Measurements from ENCODE around the gene ACSL5. TPM values are rescaled to one million over a fixed set of nuclear protein-coding genes. Genes with fewer than 3 reads are reported as not detected.
"Not testable (repeated sequence)": the region's sequence is repeated elsewhere in the genome, so short reads cannot be mapped to it uniquely, and the experiment has no call there.

ACSL5 gene
- total RNA-seq, 1 experiment from 2014 or later = 0.26 TPM

- no peak for DNase-seq (ENCODE audit: low read depth, low spot score)
- in situ Hi-C loops (cut with HindIII; ENCODE audit: low pct_unique_long_range_greater_than_20kb, low sequenced_read_pairs) = no loop called here
Measured at GRCh38 chr10:112369495-112370423, 4.2 kb upstream of the ACSL5 start.

- in situ Hi-C loops (cut with HindIII; ENCODE audit: low pct_unique_long_range_greater_than_20kb, low sequenced_read_pairs) = no loop called here
- no peak for DNase-seq (ENCODE audit: low read depth, low spot score)
Measured at GRCh38 chr10:112370424-112370819, 3.5 kb upstream of the ACSL5 start.

GRCh38 chr10:112371326-112371725, 2.6 kb upstream of the ACSL5 start:
- DNase-seq (ENCODE audit: low read depth, low spot score); in situ Hi-C loops (cut with HindIII; ENCODE audit: low pct_unique_long_range_greater_than_20kb, low sequenced_read_pairs): not testable (repeated sequence)

GRCh38 chr10:112372182-112372810, 1.6 kb upstream of the ACSL5 start:
- DNase-seq (ENCODE audit: low read depth, low spot score); in situ Hi-C loops (cut with HindIII; ENCODE audit: low pct_unique_long_range_greater_than_20kb, low sequenced_read_pairs): not testable (repeated sequence)

GRCh38 chr10:112374724-112375541, 1.0 kb downstream of the ACSL5 start:
- DNase-seq (ENCODE audit: low read depth, low spot score) = no peak
- in situ Hi-C loops (cut with HindIII; ENCODE audit: low pct_unique_long_range_greater_than_20kb, low sequenced_read_pairs) = no loop called here

- no peak for DNase-seq (ENCODE audit: low read depth, low spot score)
- in situ Hi-C loops (cut with HindIII; ENCODE audit: low pct_unique_long_range_greater_than_20kb, low sequenced_read_pairs) = no loop called here
Measured at GRCh38 chr10:112375721-112376395, 1.9 kb downstream of the ACSL5 start.

GRCh38 chr10:112376396-112376790, 2.5 kb downstream of the ACSL5 start:
- DNase-seq (ENCODE audit: low read depth, low spot score) = no peak
- in situ Hi-C loops (cut with HindIII; ENCODE audit: low pct_unique_long_range_greater_than_20kb, low sequenced_read_pairs) = no loop called here

GRCh38 chr10:112377116-112377515, 3.2 kb downstream of the ACSL5 start:
- DNase-seq (ENCODE audit: low read depth, low spot score); in situ Hi-C loops (cut with HindIII; ENCODE audit: low pct_unique_long_range_greater_than_20kb, low sequenced_read_pairs): not testable (repeated sequence)

- DNase-seq (ENCODE audit: low read depth, low spot score) = no peak
- in situ Hi-C loops (cut with HindIII; ENCODE audit: low pct_unique_long_range_greater_than_20kb, low sequenced_read_pairs) = no loop called here
Measured at GRCh38 chr10:112379635-112380296, 5.8 kb downstream of the ACSL5 start.

GRCh38 chr10:112382515-112383235, 8.8 kb downstream of the ACSL5 start:
- DNase-seq (ENCODE audit: low read depth, low spot score) = no peak
- in situ Hi-C loops (cut with HindIII; ENCODE audit: low pct_unique_long_range_greater_than_20kb, low sequenced_read_pairs) = no loop called here

- in situ Hi-C loops (cut with HindIII; ENCODE audit: low pct_unique_long_range_greater_than_20kb, low sequenced_read_pairs) = no loop called here
- peak; percentile 6 for DNase-seq (ENCODE audit: low read depth, low spot score)
Measured at GRCh38 chr10:112383325-112383724, 9.4 kb downstream of the ACSL5 start.

GRCh38 chr10:112384141-112384540, 10.2 kb downstream of the ACSL5 start:
- in situ Hi-C loops (cut with HindIII; ENCODE audit: low pct_unique_long_range_greater_than_20kb, low sequenced_read_pairs) = no loop called here
- no peak for DNase-seq (ENCODE audit: low read depth, low spot score)

GRCh38 chr10:112385201-112385600, 11.3 kb downstream of the ACSL5 start:
- DNase-seq (ENCODE audit: low read depth, low spot score) = no peak
- in situ Hi-C loops (cut with HindIII; ENCODE audit: low pct_unique_long_range_greater_than_20kb, low sequenced_read_pairs) = no loop called here

- in situ Hi-C loops (cut with HindIII; ENCODE audit: low pct_unique_long_range_greater_than_20kb, low sequenced_read_pairs); DNase-seq (ENCODE audit: low read depth, low spot score): not testable (repeated sequence)
Measured at GRCh38 chr10:112388056-112388455, 14.1 kb downstream of the ACSL5 start.

GRCh38 chr10:112388548-112388947, 14.6 kb downstream of the ACSL5 start:
- no peak for DNase-seq (ENCODE audit: low read depth, low spot score)
- in situ Hi-C loops (cut with HindIII; ENCODE audit: low pct_unique_long_range_greater_than_20kb, low sequenced_read_pairs) = no loop called here

- in situ Hi-C loops (cut with HindIII; ENCODE audit: low pct_unique_long_range_greater_than_20kb, low sequenced_read_pairs) = no loop called here
- no peak for DNase-seq (ENCODE audit: low read depth, low spot score)
Measured at GRCh38 chr10:112389271-112389822, 15.4 kb downstream of the ACSL5 start.

Measured in SK-MEL-5 (cell line).